ENCODE measurements around the gene SMC1B.
"Not testable (repeated sequence)": the region's sequence is repeated elsewhere in the genome, so short reads cannot be mapped to it uniquely, and the experiment has no call there.

DNA sequence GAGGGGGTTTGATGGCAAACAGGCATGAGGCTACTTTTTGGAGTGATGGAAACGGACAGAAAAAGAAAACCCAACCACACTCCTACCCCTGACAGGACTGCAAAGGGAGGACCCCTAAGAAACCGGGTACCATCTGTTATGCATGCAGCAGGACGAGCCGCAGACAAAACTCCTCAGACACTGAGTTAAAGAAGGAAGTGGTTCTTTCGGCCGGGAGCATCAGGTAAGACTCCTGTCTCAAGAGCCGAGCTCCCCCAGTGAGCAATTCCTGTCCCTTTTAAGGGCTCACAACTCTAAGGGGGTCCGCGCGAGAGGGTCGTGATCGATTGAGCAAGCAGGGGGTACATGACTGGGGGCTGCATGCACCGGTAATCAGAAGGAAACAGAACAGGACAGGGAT is 27.3 kb upstream of the SMC1B start:
- TF ChIP-seq, protein P1, sequence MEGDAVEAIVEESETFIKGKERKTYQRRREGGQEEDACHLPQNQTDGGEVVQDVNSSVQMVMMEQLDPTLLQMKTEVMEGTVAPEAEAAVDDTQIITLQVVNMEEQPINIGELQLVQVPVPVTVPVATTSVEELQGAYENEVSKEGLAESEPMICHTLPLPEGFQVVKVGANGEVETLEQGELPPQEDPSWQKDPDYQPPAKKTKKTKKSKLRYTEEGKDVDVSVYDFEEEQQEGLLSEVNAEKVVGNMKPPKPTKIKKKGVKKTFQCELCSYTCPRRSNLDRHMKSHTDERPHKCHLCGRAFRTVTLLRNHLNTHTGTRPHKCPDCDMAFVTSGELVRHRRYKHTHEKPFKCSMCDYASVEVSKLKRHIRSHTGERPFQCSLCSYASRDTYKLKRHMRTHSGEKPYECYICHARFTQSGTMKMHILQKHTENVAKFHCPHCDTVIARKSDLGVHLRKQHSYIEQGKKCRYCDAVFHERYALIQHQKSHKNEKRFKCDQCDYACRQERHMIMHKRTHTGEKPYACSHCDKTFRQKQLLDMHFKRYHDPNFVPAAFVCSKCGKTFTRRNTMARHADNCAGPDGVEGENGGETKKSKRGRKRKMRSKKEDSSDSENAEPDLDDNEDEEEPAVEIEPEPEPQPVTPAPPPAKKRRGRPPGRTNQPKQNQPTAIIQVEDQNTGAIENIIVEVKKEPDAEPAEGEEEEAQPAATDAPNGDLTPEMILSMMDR (IDR thresholded peaks at IDR 0.05), result not testable (repeated sequence)
- TF ChIP-seq, protein P2, sequence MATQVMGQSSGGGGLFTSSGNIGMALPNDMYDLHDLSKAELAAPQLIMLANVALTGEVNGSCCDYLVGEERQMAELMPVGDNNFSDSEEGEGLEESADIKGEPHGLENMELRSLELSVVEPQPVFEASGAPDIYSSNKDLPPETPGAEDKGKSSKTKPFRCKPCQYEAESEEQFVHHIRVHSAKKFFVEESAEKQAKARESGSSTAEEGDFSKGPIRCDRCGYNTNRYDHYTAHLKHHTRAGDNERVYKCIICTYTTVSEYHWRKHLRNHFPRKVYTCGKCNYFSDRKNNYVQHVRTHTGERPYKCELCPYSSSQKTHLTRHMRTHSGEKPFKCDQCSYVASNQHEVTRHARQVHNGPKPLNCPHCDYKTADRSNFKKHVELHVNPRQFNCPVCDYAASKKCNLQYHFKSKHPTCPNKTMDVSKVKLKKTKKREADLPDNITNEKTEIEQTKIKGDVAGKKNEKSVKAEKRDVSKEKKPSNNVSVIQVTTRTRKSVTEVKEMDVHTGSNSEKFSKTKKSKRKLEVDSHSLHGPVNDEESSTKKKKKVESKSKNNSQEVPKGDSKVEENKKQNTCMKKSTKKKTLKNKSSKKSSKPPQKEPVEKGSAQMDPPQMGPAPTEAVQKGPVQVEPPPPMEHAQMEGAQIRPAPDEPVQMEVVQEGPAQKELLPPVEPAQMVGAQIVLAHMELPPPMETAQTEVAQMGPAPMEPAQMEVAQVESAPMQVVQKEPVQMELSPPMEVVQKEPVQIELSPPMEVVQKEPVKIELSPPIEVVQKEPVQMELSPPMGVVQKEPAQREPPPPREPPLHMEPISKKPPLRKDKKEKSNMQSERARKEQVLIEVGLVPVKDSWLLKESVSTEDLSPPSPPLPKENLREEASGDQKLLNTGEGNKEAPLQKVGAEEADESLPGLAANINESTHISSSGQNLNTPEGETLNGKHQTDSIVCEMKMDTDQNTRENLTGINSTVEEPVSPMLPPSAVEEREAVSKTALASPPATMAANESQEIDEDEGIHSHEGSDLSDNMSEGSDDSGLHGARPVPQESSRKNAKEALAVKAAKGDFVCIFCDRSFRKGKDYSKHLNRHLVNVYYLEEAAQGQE (IDR thresholded peaks at IDR 0.05; ENCODE audit: insufficient read depth in 1 of 2, low read depth in 2 of 2, low read length in 1 of 2), result not testable (repeated sequence)
- not testable (repeated sequence) for TF ChIP-seq POLR2AphosphoS5 (IDR thresholded peaks at IDR 0.05; ENCODE audit: low read depth, low read length)
